HG03097 (cell line): ENCODE data around the gene OTOP2.
"Not testable (repeated sequence)": the region's sequence is repeated elsewhere in the genome, so short reads cannot be mapped to it uniquely, and the experiment has no call there.

Source experiments
- ATAC-seq: cut with Tn5 transposase; IDR thresholded peaks from one replicate; pipeline ENCODE4 v1.9.1; 2021; ENCODE audit not compliant: unreplicated experiment, low FRiP score

OTOP2 gene

GRCh38 chr17:74898376-74898946 lies 25.6 kb upstream of the OTOP2 start:
- no peak for ATAC-seq

GRCh38 chr17:74900208-74900607 lies 23.9 kb upstream of the OTOP2 start:
- no peak for ATAC-seq

- ATAC-seq: no peak
Measured at GRCh38 chr17:74901353-74902135, 22.5 kb upstream of the OTOP2 start.

- no peak for ATAC-seq
Measured at GRCh38 chr17:74903034-74903433, 21.0 kb upstream of the OTOP2 start.

GRCh38 chr17:74903671-74904070 lies 20.4 kb upstream of the OTOP2 start:
- no peak for ATAC-seq

- ATAC-seq: no peak
Measured at GRCh38 chr17:74904687-74905409, 19.2 kb upstream of the OTOP2 start.

GRCh38 chr17:74906214-74906793 lies 17.8 kb upstream of the OTOP2 start:
- ATAC-seq: not testable (repeated sequence)

GRCh38 chr17:74907012-74907411 lies 17.1 kb upstream of the OTOP2 start:
- no peak for ATAC-seq

GRCh38 chr17:74909097-74909496 lies 15.0 kb upstream of the OTOP2 start:
- not testable (repeated sequence) for ATAC-seq

- not testable (repeated sequence) for ATAC-seq
Measured at GRCh38 chr17:74911423-74911822, 12.7 kb upstream of the OTOP2 start.

- no peak for ATAC-seq
Measured at GRCh38 chr17:74916136-74916850, 7.8 kb upstream of the OTOP2 start.

GRCh38 chr17:74916851-74917199 lies 7.2 kb upstream of the OTOP2 start:
- ATAC-seq: no peak

GRCh38 chr17:74917430-74917829 lies 6.6 kb upstream of the OTOP2 start:
- no peak for ATAC-seq

GRCh38 chr17:74918906-74919305 lies 5.2 kb upstream of the OTOP2 start:
- ATAC-seq: no peak

- no peak for ATAC-seq
Measured at GRCh38 chr17:74919440-74920305, 4.4 kb upstream of the OTOP2 start.

GRCh38 chr17:74920306-74920620 lies 3.8 kb upstream of the OTOP2 start:
- no peak for ATAC-seq

GRCh38 chr17:74920642-74921025 lies 3.4 kb upstream of the OTOP2 start:
- ATAC-seq: no peak

- no peak for ATAC-seq
Measured at GRCh38 chr17:74921026-74921681, 2.9 kb upstream of the OTOP2 start.

- no peak for ATAC-seq
Measured at GRCh38 chr17:74921769-74922168, 2.3 kb upstream of the OTOP2 start.

- ATAC-seq: no peak
Measured at GRCh38 chr17:74922172-74922571, 1.9 kb upstream of the OTOP2 start.
